Neural progenitor cell (in vitro differentiated cells): ENCODE results near the gene FIG4.

Source experiments
- EZH2 ChIP-seq: fragments of 200-600 bp; sonication (generic); IDR thresholded peaks from 2 replicates; pipeline ENCODE4 v1.6.1; 2017; ENCODE audit warnings: antibody characterized with exemption, mild to moderate bottlenecking, moderate library complexity
- EZH2phosphoT487 ChIP-seq: fragments of 200-600 bp; sonication (generic); IDR thresholded peaks from 2 replicates; pipeline ENCODE4 v1.6.1; 2017; ENCODE audit warnings: antibody characterized with exemption
- TF ChIP-seq, protein P1 (sequence below): fragments of 200-600 bp; sonication (generic); IDR thresholded peaks from 2 replicates; pipeline ENCODE4 v1.5.1; 2017; ENCODE audit warnings: antibody characterized with exemption, mild to moderate bottlenecking

DNA sequence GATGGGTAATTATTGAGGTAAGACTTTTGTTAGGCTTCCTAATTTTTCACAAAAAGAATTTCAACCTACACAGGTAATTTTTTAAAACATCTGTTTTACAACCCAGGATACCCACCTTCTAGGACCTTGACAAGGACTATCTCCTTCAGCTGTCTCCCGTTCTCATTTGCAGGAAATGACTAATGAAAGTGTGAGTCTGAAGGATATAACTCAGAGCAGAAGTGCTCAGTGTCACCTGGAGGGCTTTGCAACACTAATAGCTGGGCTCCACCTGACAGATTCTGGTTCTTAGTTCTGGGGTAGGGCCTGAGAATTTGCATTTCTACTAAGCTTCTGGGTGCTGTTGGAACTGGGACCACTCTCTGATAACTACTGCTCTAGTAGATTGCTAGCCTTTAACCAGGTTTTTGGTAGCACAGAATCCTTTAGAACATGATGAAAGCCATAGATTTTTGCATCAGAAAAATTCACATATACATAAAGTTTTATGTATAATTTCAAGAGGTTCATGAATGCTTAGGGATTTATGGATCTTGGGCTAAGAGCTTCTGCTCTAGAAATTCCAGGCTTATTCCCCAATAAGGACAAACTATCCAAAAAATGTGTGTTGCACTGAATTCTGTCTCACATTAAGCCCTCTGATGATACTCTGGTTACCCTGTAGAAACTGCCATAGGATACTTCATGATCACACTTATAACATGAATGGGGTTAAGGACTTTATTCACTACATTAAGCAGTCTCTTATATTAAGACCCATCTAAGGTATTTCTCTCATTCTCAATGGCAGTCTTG, 30.4 kb upstream of the FIG4 start:
- TF ChIP-seq, protein P1, sequence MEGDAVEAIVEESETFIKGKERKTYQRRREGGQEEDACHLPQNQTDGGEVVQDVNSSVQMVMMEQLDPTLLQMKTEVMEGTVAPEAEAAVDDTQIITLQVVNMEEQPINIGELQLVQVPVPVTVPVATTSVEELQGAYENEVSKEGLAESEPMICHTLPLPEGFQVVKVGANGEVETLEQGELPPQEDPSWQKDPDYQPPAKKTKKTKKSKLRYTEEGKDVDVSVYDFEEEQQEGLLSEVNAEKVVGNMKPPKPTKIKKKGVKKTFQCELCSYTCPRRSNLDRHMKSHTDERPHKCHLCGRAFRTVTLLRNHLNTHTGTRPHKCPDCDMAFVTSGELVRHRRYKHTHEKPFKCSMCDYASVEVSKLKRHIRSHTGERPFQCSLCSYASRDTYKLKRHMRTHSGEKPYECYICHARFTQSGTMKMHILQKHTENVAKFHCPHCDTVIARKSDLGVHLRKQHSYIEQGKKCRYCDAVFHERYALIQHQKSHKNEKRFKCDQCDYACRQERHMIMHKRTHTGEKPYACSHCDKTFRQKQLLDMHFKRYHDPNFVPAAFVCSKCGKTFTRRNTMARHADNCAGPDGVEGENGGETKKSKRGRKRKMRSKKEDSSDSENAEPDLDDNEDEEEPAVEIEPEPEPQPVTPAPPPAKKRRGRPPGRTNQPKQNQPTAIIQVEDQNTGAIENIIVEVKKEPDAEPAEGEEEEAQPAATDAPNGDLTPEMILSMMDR = no peak
- TF ChIP-seq EZH2 (no peak), EZH2phosphoT487 (no peak)
